Skeletal muscle cell (primary cell): ENCODE results near the gene MCF2L2.
A peak's percentile ranks its signal among the peaks of the same experiment; 100 is the strongest.

Experiments
- DNase-seq: peaks from one replicate; pipeline ENCODE4 v3.0.0-alpha.2; 2010; ENCODE audit warnings: low read depth
- H3K4me3 ChIP-seq: 2 replicates; pipeline ENCODE4 v1.5.1; 2011; ENCODE audit warnings: low read depth, mild to moderate bottlenecking, control low read depth, low read length, moderate library complexity

MCF2L2 gene

GRCh38 chr3:183306798-183307671 lies 121.4 kb downstream of the MCF2L2 start:
- DNase-seq = peak; percentile 47

GRCh38 chr3:183303690-183304089 lies 124.7 kb downstream of the MCF2L2 start:
- no peak for DNase-seq
- no peak overlapping the region for H3K4me3 ChIP-seq

More at GRCh38 chr3:183306798-183307671, 121.4 kb downstream of the MCF2L2 start:
- H3K4me3 ChIP-seq = no peak overlapping the region

DNA sequence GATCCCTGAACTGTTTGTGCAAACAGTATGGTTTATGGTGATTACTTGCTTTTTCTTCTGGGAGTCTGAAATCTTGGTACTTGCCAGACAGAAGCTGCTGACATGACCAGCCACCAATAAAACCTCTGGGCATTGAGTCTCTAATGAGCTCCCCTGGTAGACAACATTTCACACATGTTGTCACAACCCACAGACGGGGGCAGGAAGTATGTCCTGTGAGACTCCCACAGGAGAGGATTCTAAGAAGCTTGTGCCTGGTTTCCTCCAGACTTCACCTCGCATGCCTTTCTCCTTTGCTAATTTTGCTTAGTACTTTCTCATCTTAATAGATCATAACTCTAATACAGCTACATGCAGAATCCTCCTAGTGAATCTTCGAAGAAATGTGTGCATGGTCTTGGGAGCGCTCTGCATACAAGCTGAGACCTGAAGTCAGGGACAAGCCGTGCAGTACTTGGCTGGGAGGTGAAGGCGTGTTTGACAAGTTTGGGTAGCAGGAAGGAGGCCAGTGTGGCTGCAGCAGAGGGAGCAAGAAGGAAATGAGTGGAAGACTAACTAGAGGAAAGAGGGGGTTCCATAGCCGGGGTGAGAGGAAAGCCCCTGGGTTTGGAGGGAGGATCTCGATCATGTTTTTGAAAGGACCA lies 126.4 kb downstream of the MCF2L2 start:
- no peak overlapping the region for H3K4me3 ChIP-seq
- no peak for DNase-seq

- DNase-seq = no peak
- no peak overlapping the region for H3K4me3 ChIP-seq
These were observed 127.3 kb downstream of the MCF2L2 start for GRCh38 chr3:183300996-183301562.

GRCh38 chr3:183299976-183300375 lies 128.4 kb downstream of the MCF2L2 start:
- no peak overlapping the region for H3K4me3 ChIP-seq
- no peak for DNase-seq

- peak; percentile 98 for DNase-seq
- no peak overlapping the region for H3K4me3 ChIP-seq
These were observed 129.7 kb downstream of the MCF2L2 start for GRCh38 chr3:183298701-183299153.

DNA sequence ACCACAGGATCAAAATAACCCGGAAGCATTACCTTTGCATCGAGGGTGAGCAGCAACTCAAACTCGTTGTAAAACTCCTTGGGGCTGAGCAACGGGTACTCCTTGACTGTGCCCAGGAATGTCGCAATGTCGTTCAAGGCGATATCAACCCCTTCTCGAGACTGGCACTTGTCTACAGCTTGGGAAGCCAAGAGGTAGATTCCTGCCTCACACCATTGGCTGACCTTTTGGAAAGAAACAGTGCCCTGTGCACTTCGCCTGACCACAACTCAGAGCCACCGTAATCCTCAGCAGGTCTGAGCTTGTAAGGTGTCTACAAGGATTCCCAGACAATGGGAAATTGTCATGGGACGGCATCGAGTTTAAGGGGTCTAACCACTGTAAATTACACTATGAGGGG lies 131.5 kb downstream of the MCF2L2 start:
- no peak overlapping the region for H3K4me3 ChIP-seq
- no peak for DNase-seq

DNA sequence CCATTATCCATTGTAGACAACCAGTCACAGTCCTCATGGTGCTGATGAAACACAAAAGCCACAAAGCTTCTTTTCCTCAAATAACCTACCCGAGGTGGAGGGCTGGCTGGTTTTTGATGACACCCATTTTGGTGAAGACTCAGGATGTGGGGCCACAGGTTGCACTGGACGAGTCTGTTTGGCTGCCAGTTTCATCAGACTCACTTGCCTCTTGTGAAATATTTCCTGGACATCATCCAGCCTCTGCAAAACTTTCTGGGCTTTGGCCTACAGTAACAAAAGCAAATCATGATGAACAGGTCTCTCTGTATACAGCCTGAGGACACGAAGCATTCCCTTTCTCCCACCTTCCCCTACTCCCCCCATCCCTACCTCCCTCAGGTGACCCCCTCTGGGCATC lies 133.2 kb downstream of the MCF2L2 start:
- DNase-seq = peak; percentile 93
- H3K4me3 ChIP-seq = no peak overlapping the region

DNA sequence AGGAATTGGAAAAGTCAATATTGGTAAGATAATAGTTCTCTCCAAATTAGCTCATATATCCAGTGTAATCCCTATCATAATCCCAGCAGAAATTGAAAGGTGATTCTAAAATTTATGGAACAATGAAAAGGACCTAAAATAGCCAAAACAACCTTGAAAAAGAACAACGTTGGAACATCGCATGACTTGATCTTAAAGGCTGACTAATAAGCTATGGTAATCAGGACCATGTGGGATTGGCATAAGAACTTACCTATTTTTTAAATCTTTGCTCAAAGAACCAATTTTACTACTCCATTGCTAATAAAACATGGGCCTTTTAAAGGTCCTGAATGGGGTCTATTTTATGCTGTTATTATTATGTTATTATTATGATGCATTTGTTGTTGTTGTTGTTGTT lies 134.5 kb downstream of the MCF2L2 start:
- no peak overlapping the region for H3K4me3 ChIP-seq
- DNase-seq = no peak

DNA sequence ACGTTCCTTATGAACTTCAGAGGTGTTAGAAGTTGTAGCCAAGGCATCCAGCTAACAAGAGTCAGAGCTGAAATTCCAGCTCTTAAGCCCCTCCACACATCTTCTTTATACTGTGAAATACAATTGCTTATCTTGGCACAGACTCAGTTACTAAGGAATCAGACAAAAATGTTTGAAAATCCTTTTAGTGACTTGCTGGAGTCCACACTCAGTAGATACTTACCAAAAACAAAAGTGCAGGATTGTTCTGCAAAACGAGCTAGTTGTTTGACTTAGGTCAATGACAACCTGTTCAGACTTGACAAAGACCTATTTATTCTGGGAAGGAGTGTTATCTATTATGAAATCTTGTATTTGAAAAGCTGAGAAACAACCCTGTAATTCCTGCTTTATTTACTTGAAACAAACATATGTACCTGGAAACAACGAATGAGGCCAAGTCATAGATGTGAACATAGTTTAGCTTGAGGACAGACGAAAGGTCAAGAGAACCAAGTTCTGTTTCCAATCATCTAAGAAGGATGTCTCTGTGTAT lies 136.9 kb downstream of the MCF2L2 start:
- peak; percentile 57 for DNase-seq
- no peak overlapping the region for H3K4me3 ChIP-seq

DNA sequence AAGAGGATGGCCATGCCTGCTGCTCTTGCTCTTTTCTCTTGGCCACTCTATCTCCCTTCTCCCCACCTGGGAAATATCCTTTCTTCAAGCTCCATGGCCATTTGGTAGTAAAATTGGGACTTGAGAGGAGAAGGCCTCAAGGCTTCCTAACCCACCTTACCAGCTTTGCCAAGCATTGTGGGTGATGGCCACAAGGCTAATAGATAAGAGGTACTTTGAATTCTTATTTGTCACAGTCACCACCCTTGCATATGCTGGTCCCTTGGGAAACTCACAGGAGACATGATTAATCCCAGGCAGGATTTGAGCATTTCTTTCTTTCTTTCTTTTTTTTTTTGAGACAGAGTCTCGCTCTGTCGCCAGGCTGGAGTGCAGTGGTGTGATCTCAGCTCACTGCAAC lies 138.2 kb downstream of the MCF2L2 start:
- DNase-seq = no peak
- no peak overlapping the region for H3K4me3 ChIP-seq

DNA sequence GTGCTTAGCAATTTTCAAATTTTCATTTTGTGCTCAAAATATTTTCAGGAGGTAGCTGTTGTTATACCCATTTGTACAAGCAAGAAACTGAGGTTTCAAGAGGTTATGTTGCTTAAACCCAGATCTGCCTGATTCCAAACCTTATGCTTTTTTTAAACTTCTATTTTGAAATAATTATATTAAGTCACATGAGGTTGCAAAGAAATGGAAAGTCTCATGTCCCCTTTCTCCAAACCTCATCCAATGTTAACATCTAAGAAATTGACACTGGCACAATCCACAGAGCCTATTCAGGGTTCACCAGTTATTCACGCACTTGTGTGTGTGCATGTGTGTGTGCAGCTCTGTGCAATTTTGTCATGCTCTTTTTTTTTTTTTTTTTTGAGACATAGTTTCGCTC lies 140.3 kb downstream of the MCF2L2 start:
- peak overlapping the region; percentile 37 for H3K4me3 ChIP-seq
- DNase-seq = no peak

DNA sequence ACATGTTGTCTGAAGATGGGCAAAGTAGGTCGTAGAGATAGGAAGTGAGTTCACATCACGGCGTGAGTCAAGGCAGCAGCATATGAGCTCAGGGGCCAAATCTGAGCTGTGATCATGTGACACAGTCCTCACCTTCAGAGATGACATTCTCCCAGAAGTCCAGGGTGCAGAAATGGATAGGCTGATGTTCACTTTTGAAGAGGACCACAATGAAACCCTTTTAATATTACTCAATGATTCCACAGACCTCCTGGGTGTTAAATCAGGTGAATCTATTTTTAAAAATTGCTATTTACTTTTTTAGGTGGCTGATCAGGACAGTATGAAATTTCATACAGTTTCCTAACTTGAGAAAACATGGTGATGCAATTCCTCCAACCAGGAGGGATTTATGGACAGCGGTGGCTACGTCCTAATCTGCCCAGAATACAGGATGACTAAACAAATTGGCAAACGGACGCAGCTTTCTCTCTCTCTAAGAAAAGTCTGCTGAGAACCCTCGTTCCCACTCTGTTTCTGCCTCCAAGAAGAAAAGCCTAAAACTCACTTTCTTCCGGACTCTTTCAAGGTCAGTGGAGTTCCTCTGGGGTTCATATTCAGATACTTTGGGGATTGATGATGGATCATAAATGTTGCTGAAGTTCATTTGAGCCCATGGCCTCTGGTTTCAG lies 141.0 kb downstream of the MCF2L2 start:
- peak overlapping the region; percentile 37 for H3K4me3 ChIP-seq
- DNase-seq = peak; percentile 95

- no peak overlapping the region for H3K4me3 ChIP-seq
- peak; percentile 99 for DNase-seq
These were observed 142.5 kb downstream of the MCF2L2 start for GRCh38 chr3:183285828-183286457.

- no peak for DNase-seq
- no peak overlapping the region for H3K4me3 ChIP-seq
These were observed 143.1 kb downstream of the MCF2L2 start for GRCh38 chr3:183285318-183285717.

DNA sequence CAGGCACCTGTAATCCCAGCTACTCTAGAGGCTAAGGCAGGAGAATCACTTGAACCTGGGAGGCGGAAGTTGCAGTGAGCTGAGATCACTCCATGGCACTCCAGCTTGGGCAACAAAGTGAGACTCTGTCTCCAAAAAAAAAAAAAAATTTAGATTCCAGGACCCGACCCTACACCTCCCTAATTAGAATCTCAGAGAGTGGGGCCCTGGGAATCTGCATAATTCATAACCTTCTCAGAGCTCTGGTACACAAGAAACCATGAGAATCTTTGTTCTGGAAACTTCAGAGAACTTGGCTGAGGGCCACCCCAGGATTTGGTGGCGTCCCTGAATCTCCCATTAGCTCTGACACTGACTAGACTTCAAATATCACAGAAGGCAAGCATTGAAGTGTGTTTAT lies 143.8 kb downstream of the MCF2L2 start:
- no peak overlapping the region for H3K4me3 ChIP-seq
- no peak for DNase-seq

DNA sequence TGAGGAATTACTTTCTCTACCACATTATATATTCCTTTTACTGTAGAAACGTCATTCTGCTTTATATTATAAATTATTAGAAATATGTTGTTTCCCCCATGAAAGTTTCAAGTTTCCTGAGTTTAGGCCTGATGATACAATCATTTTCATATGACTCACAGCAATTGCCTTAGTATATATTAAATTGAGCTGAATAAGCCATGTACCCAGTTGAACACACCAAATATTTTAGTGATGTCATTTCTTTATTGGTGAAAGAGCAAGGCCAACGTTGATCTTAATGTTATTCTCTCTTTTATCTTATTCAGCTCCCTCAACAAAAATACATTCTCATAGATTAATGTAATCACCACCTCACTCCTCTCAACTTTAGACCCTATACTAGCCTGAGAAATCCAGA lies 144.5 kb downstream of the MCF2L2 start:
- no peak for DNase-seq
- H3K4me3 ChIP-seq = no peak overlapping the region

GRCh38 chr3:183281126-183281797 lies 147.2 kb downstream of the MCF2L2 start:
- DNase-seq = no peak
- H3K4me3 ChIP-seq = no peak overlapping the region

DNA sequence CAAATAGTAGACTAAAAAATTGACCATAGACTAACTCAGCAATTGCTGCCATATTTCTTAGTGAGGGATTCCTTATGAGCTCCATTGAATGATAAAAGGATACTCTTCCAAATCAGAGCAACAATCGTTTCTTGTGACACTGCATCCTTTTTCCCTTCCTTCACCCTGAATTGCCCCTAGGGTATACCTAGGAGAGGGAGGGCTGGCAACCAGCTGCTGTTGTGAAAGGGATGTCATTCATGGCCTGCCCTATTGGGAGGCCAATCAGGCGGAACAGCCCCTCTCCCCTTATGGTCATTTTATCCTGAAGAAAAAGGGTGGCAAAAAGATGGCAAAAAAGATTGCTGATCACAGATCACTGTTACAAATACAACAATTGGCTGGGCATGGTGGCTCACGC lies 149.0 kb downstream of the MCF2L2 start:
- no peak for DNase-seq
- H3K4me3 ChIP-seq = no peak overlapping the region
